GM23248 (cell line): Measurements from ENCODE around the gene SLC44A5.

Source experiments
- EZH2 ChIP-seq: fragments of 200-600 bp; sonication (generic); IDR thresholded peaks from 2 replicates; pipeline ENCODE4 v1.6.1; 2018; ENCODE audit warnings: antibody characterized with exemption, mild to moderate bottlenecking; ENCODE audit not compliant: insufficient read depth, poor library complexity, severe bottlenecking
- EZH2phosphoT487 ChIP-seq: fragments of 200-600 bp; sonication (generic); IDR thresholded peaks from 2 replicates; pipeline ENCODE4 v1.6.1; 2018; ENCODE audit warnings: antibody characterized with exemption, moderate library complexity, mild to moderate bottlenecking, low read depth; ENCODE audit not compliant: insufficient read depth

GRCh38 chr1:75618382-75618781, 7.5 kb upstream of the SLC44A5 start:
- TF ChIP-seq EZH2 (no peak), EZH2phosphoT487 (no peak)
